NT2/D1 (cell line): ENCODE results near the gene RNF115.
"Not testable (repeated sequence)": the region's sequence is repeated elsewhere in the genome, so short reads cannot be mapped to it uniquely, and the experiment has no call there.

Experiments
- DNase-seq: peaks from one replicate; pipeline ENCODE4 v3.0.0-alpha.2; 2011; ENCODE audit warnings: low read depth, low spot score
- H3K27me3 ChIP-seq: 2 replicates; pipeline ENCODE4 v1.6.0; 2011; ENCODE audit warnings: mild to moderate bottlenecking; ENCODE audit not compliant: insufficient read length, insufficient read depth
- H3K36me3 ChIP-seq: 2 replicates; pipeline ENCODE4 v1.6.1; 2011; ENCODE audit warnings: mild to moderate bottlenecking, low read length, mixed read lengths; ENCODE audit not compliant: insufficient read depth, insufficient read length
- H3K4me1 ChIP-seq: 2 replicates; pipeline ENCODE4 v1.5.1; 2011; ENCODE audit not compliant: insufficient read depth, insufficient read length
- H3K4me3 ChIP-seq: 2 replicates; pipeline ENCODE4 v1.5.1; 2011; ENCODE audit warnings: low read depth; ENCODE audit not compliant: insufficient read length
- H3K9ac ChIP-seq: 2 replicates; pipeline ENCODE4 v1.6.0; 2011; ENCODE audit warnings: low read depth; ENCODE audit not compliant: insufficient read length
- H3K9me3 ChIP-seq: 2 replicates; pipeline ENCODE4 v1.5.1; 2011; ENCODE audit warnings: mild to moderate bottlenecking, low read length; ENCODE audit not compliant: insufficient read depth
- SUZ12 ChIP-seq: IDR thresholded peaks from 2 replicates; pipeline ENCODE4 v1.6.1; 2011; ENCODE audit not compliant: insufficient read length, insufficient read depth; ENCODE audit errors: extremely low read depth
- YY1 ChIP-seq: IDR thresholded peaks from 2 replicates; pipeline ENCODE4 v1.6.1; 2011; ENCODE audit not compliant: insufficient read length, insufficient read depth
- ZNF274 ChIP-seq: IDR thresholded peaks from 2 replicates; pipeline ENCODE4 v1.6.1; 2011; ENCODE audit warnings: mild to moderate bottlenecking, low read depth, low read length

The RNF115 gene

GRCh38 chr1:145782272-145783099 lies 41.4 kb downstream of the RNF115 start:
- Histone ChIP-seq H3K27me3 (no peaks in the 10 kb centered on the region), H3K36me3 (peaks cover 22% of the 10 kb centered on the region), H3K9ac (no peak overlapping the region), H3K4me1 (no peaks in the 10 kb centered on the region), H3K9me3 (no peaks in the 10 kb centered on the region), H3K4me3 (no peak overlapping the region)
- DNase-seq: no peak
- no peak for TF ChIP-seq ZNF274
- TF ChIP-seq SUZ12: no peak
- TF ChIP-seq YY1: no peak

DNA sequence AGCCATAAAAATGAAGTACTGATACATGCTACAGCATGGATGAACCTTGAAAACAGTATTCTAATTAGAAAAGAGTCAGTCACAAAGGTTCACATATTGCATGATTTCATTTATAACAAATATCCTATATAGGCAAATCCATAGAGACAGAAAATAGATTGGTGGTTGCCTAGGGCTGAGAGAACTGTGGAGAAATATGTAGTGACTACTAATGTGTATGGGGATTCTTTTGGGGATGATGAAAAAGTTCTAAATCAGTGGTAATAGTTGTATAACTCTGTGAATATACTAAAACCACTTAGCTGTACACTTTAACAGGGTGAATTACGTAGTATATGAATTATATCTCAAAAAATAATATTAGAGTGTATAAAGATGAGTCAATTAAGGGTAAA lies 45.8 kb downstream of the RNF115 start:
- TF ChIP-seq YY1: no peak
- TF ChIP-seq SUZ12: no peak
- TF ChIP-seq ZNF274: no peak

GRCh38 chr1:145777357-145778145 lies 46.3 kb downstream of the RNF115 start:
- Histone ChIP-seq H3K36me3 (peaks cover 20% of the 10 kb centered on the region), H3K9me3 (no peaks in the 10 kb centered on the region), H3K4me1 (no peaks in the 10 kb centered on the region), H3K4me3 (no peak overlapping the region), H3K9ac (no peak overlapping the region), H3K27me3 (no peaks in the 10 kb centered on the region)
- TF ChIP-seq YY1: no peak
- no peak for DNase-seq

More for the DNA sequence above, 45.8 kb downstream of the RNF115 start:
- no peak for DNase-seq
- Histone ChIP-seq H3K4me1 (no peaks in the 10 kb centered on the region), H3K36me3 (peaks cover 20% of the 10 kb centered on the region), H3K9ac (no peak overlapping the region), H3K27me3 (no peaks in the 10 kb centered on the region), H3K9me3 (no peaks in the 10 kb centered on the region), H3K4me3 (no peak overlapping the region)

GRCh38 chr1:145773423-145773822 lies 50.5 kb downstream of the RNF115 start:
- Histone ChIP-seq H3K9me3 (peaks cover 6% of the 10 kb centered on the region; the same call in 1 of the 2 replicates), H3K27me3 (no peaks in the 10 kb centered on the region), H3K36me3 (peaks cover 28% of the 10 kb centered on the region), H3K4me1 (no peaks in the 10 kb centered on the region), H3K4me3 (no peak overlapping the region), H3K9ac (no peak overlapping the region)
- no peak for DNase-seq
- no peak for TF ChIP-seq YY1
- TF ChIP-seq SUZ12: no peak
- TF ChIP-seq ZNF274: no peak

DNA sequence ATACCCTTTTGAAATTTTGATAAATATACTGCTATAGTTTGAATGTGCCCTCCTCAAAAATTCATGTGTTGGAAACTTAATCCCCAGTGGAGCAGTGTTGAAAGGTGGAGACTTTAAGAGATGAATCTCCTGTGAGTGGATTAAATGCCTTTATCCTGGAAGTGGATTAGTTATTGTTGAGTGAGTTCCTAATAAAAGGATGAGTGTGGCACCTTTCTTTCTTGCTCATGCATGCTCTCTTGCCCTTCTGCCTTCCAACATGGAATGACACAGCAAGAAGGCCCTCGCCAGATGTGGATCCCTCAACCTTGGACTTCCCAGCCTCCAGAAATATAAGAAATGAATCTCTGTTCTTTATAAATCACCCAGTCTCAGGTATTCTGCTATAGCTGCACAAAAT lies 52.8 kb downstream of the RNF115 start:
- H3K36me3 ChIP-seq: peaks cover 35% of the 10 kb centered on the region
- peaks cover 18% of the 10 kb centered on the region; the same call in 1 of the 2 replicates for H3K9me3 ChIP-seq
- H3K27me3 ChIP-seq: no peaks in the 10 kb centered on the region
- H3K4me3 ChIP-seq: no peak overlapping the region
- no peak overlapping the region for H3K9ac ChIP-seq
- DNase-seq: no peak
- no peak for TF ChIP-seq ZNF274
- TF ChIP-seq YY1: no peak
- TF ChIP-seq SUZ12: no peak
- H3K4me1 ChIP-seq: no peaks in the 10 kb centered on the region

DNA sequence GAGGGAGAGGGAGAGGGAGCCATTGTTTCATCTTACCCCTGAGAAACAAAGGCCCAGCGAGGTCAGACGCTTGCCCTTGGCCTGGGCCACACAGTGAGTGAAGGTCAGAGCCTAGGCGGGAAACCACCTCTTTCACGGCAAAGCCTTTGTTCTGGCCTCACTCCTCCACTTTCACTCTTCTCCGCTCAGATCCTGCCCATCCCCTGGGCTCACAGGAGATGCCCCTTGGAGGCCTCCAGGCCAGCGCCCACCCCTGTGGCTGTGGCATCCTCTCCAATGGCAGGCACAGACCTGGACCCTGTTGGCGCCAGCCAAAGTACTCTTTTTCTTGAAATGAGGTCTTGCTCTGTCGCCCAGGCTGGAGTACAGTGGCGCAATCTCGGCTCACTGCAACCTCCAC lies 55.9 kb downstream of the RNF115 start:
- not testable (repeated sequence) for H3K9ac ChIP-seq, H3K4me1 ChIP-seq, H3K4me3 ChIP-seq, H3K27me3 ChIP-seq, DNase-seq
- peaks cover 29% of the 10 kb centered on the region for H3K9me3 ChIP-seq
- peaks cover 32% of the 10 kb centered on the region for H3K36me3 ChIP-seq

- H3K9me3 ChIP-seq: peaks cover 40% of the 10 kb centered on the region
Observed at GRCh38 chr1:145766926-145767325, 57.0 kb downstream of the RNF115 start.

DNA sequence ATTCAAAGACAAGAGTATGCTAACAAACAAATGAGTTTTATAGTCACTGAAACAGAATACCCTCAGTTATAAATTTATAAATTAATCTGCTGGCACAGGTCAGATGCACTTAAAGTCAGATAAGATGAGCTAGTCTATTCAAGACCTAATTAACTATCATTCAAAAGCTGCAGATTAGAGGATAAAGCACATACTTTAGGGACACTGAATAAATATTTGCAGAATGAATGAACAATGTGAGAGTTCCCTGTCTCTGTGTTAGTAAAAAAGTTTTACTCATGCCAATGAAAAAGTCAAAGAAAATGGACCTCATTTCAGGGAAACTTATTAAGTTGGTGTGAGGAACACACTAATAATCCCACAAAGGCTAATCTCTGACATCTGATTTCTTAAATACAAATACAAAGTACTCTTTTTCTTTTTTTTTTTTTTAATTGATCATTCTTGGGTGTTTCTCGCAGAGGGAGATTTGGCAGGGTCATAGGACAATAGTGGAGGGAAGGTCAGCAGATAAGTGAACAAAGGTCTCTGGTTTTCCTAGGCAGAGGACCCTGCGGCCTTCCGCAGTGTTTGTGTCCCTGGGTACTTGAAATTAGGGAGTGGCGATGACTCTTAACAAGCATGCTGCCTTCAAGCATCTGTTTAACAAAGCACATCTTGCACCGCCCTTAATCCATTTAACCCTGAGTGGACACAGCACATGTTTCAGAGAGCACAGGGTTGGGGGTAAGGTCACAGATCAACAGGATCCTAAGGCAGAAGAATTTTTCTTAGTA lies 58.1 kb downstream of the RNF115 start:
- H3K27me3 ChIP-seq, H3K4me3 ChIP-seq, H3K4me1 ChIP-seq, DNase-seq, H3K9ac ChIP-seq: not testable (repeated sequence)
- Histone ChIP-seq H3K36me3 (peaks cover 28% of the 10 kb centered on the region), H3K9me3 (peaks cover 51% of the 10 kb centered on the region)

More at GRCh38 chr1:145766926-145767325, 57.0 kb downstream of the RNF115 start:
- not testable (repeated sequence) for H3K9ac ChIP-seq, H3K4me3 ChIP-seq, H3K27me3 ChIP-seq, H3K4me1 ChIP-seq, DNase-seq
- H3K36me3 ChIP-seq: peaks cover 32% of the 10 kb centered on the region

GRCh38 chr1:145765127-145765526 lies 58.8 kb downstream of the RNF115 start:
- H3K4me1 ChIP-seq, DNase-seq, H3K9ac ChIP-seq, H3K27me3 ChIP-seq, H3K4me3 ChIP-seq: not testable (repeated sequence)
- Histone ChIP-seq H3K9me3 (peaks cover 58% of the 10 kb centered on the region), H3K36me3 (peaks cover 26% of the 10 kb centered on the region)

- Histone ChIP-seq H3K36me3 (peaks cover 26% of the 10 kb centered on the region), H3K9me3 (peaks cover 60% of the 10 kb centered on the region)
- not testable (repeated sequence) for H3K27me3 ChIP-seq, DNase-seq, H3K4me3 ChIP-seq, H3K4me1 ChIP-seq, H3K9ac ChIP-seq
Observed at GRCh38 chr1:145764231-145764940, 59.5 kb downstream of the RNF115 start.
